Measurements from ENCODE around the gene SERPINA3.
"Not testable (repeated sequence)": the region's sequence is repeated elsewhere in the genome, so short reads cannot be mapped to it uniquely, and the experiment has no call there.

Gene SERPINA3

GRCh38 chr14:94586635-94587034, 25.6 kb upstream of the SERPINA3 start:
- no peak for DNase-seq

GRCh38 chr14:94588311-94588710, 23.9 kb upstream of the SERPINA3 start:
- DNase-seq: no peak

GRCh38 chr14:94591073-94591472, 21.1 kb upstream of the SERPINA3 start:
- no peak for DNase-seq

- DNase-seq: no peak
These were observed 20.3 kb upstream of the SERPINA3 start for GRCh38 chr14:94591871-94592270.

- no peak for DNase-seq
These were observed 19.7 kb upstream of the SERPINA3 start for GRCh38 chr14:94592457-94592856.

- DNase-seq: peak; percentile 69 to 90
These were observed 18.8 kb upstream of the SERPINA3 start for GRCh38 chr14:94593376-94593748.

GRCh38 chr14:94593749-94594431, 18.3 kb upstream of the SERPINA3 start:
- DNase-seq: no peak

- DNase-seq: no peak
These were observed 17.8 kb upstream of the SERPINA3 start for GRCh38 chr14:94594441-94594840.

GRCh38 chr14:94595912-94596311, 16.3 kb upstream of the SERPINA3 start:
- no peak for DNase-seq

- DNase-seq: no peak
These were observed 15.8 kb upstream of the SERPINA3 start for GRCh38 chr14:94596361-94596760.

- DNase-seq: no peak
These were observed 14.4 kb upstream of the SERPINA3 start for GRCh38 chr14:94597788-94598187.

GRCh38 chr14:94598506-94598815, 13.7 kb upstream of the SERPINA3 start:
- no peak for DNase-seq

GRCh38 chr14:94598816-94599655, 13.2 kb upstream of the SERPINA3 start:
- no peak for DNase-seq

- DNase-seq: no peak
These were observed 12.6 kb upstream of the SERPINA3 start for GRCh38 chr14:94599656-94600004.

- no peak for DNase-seq
These were observed 12.0 kb upstream of the SERPINA3 start for GRCh38 chr14:94600148-94600545.

- DNase-seq: no peak
These were observed 10.3 kb upstream of the SERPINA3 start for GRCh38 chr14:94601884-94602391.

- DNase-seq: no peak
These were observed 9.5 kb upstream of the SERPINA3 start for GRCh38 chr14:94602722-94603121.

GRCh38 chr14:94605361-94605760, 6.8 kb upstream of the SERPINA3 start:
- DNase-seq: no peak

GRCh38 chr14:94608966-94609365, 3.2 kb upstream of the SERPINA3 start:
- not testable (repeated sequence) for DNase-seq

- DNase-seq: no peak
These were observed 1.0 kb upstream of the SERPINA3 start for GRCh38 chr14:94611179-94611578.

- DNase-seq: peak in 1 of 2 experiments; percentile 14
These were observed 676 bp downstream of the SERPINA3 start for GRCh38 chr14:94612580-94613554.

GRCh38 chr14:94613720-94614644, 1.8 kb downstream of the SERPINA3 start:
- DNase-seq: no peak
